Pons (tissue), 1 donor: Measurements from ENCODE around the gene ZIC4.

Source experiments
- DNase-seq: peaks from one replicate; pipeline ENCODE4 v3.0.0-alpha.2; 2016; ENCODE audit warnings: low spot score

ZIC4 gene

DNA sequence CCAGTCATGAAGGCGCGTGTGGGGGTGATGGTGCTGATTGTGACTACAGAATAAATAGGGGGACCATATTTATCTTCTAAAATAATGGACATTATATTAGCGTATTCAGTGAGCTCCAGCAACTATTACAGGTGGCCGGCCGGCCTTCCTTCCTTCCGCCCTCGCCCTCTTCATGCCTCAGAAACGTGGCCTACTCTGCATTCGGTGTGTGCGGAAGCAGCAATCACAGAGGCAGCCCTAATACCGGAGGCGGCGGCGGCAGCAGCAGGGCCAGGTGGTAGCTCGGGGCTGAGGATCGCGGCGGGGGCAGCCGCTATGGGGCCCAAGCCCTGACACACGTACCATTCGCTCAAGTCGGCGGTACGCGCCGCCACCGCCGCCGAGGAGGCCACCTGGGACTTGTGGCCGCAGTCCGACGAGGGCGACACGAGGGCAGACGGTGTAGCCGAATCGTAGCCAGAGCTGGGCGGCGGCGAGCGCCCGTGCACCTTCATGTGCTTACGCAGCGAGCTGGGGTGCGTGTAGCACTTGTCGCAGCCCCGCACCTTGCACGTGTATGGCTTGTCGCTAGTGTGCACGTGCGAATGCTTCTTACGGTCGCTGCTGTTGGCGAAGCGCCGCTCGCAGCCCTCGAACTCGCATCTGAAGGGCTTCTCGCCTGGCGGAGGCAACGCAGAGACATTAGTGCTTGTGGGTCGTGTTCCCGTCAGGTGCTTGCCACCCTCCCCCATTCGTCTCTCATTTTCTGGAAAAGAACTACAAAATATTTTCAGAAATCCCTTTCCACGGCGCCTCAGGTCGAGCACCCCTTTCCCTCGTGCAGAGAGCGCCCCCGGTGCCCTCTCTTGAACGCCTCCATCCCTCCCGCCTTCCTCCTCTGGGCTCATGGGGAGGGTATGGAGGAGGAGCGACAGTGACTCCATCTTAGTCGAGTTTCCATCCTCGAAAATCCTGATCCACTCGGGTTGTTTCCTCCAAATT is 15.5 kb downstream of the ZIC4 start:
- DNase-seq, result no peak

GRCh38 chr3:147389717-147390116 is 16.6 kb downstream of the ZIC4 start:
- no peak for DNase-seq

DNA sequence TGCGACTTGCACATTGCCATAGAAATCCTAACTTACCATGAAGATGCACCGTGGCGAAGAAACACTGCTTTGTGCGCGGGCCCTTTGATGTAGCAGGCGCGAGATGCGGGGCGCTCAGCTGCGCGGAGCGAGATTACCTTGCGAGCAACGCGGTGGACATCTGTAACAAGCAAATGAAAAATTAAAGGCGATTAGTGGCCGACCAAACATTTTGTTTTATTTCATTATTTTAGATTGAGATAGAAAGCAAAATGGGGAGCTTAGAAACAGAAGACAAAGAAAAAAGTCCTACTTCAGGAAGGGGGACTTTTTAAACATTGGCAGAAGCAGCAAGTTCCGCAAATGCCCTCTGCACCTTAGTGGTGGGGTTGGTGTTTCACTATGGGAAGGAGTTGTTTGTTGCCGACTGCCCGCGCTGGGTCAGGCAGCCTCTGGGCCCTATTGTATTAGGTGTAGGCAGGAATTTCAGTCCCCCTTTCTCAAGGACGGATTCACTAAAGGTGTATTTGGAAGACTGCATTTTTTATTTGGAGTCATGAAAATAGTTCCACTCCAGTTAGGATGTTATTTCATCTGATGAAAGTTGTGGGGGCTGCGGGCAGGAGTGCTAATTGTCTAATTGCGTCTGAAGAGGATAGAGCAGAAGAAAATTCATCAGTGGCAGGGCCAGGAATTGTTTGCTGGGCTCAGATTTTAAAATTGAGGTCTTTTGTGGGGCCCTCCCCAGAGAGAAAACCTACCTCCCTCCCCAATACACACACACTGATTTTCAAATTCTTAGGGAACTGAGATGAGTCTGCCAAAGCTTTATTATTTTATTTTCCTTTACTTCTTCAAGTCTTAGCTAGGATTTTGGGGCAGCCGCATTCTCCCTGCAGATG is 17.4 kb downstream of the ZIC4 start:
- no peak for DNase-seq

DNA sequence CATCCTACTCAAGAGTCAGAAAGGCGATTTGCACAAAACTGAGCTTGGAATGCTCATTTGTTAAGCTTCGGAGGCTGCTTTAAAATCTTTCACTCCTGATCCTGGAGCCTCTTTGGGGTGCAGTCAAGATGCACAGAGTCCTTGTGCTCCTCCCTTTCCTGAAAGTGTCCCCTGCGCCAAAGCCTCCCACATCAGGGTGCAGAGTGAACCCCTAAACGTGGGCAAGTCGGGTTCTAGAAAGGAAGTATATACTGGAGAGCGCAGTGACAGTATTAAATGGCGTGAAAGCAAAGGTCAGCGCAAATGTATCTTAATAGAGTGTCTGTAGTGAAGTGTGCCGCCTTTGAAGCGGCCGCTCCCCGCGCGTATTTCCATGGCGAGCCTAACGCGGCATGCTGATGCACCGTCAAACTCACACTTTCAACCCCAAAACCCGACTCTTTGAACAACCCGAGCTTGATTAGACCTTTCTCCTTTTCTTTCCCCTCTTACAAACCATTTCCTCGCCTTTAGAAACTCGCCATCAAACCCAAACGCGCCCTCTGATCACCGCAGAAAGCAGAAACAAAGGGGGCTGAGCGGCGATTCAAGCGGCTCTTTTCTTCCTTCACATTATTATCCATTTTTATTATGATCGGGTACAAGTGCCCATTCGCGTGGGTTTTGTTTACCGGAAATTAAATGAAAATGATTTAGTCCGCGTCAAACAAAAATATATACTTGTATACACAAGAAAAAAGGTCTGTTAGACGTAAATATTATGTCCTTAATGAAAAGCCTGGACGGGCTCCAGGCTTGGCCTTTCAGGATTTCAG is 18.3 kb downstream of the ZIC4 start:
- DNase-seq, result no peak

- no peak for DNase-seq
Measured at GRCh38 chr3:147387291-147387884, 19.0 kb downstream of the ZIC4 start.

- DNase-seq, result no peak
Measured at GRCh38 chr3:147385059-147386012, 21.0 kb downstream of the ZIC4 start.

DNA sequence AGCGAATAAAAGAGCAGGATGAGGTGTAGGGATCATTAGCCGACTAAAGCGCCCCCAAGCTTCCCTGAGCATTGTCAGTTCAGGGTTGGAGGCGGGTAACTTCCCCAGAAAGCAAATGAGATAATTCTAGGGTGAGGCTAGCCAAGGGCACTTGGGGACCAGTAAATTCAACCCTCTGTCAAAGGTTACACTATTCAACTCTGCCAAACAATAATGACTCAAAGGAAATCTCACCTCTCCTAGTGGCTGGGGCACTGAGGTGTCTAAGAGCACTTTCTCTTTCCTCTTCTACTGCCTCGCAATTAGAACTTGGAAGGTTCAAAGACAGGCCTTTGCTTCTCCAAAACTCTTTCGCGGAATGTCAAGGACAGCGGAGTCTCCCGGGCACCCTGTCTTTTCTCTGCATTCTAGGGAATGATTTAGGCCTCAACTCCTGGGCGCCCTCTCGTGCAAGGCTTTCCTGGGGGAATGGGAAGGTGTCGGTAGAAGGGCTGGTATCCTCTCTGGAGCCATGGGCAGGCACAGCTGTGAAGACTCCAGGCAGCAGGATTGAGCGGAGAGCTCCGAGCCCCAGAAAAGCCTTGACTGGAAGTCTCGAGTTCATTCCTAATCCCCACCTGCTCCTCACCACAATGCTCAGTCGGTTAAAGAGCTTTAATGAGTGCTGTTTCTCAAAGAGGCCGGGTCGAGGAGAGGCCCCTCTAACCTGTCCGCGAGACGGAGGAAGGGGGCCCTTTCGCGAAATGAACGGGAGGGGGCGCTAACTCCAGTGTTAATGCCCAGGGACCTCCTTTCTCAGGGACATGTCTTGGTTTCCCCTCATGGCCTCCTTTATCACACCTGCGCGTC is 21.9 kb downstream of the ZIC4 start:
- DNase-seq, result no peak

- no peak for DNase-seq
Measured at GRCh38 chr3:147383617-147384016, 22.7 kb downstream of the ZIC4 start.

DNA sequence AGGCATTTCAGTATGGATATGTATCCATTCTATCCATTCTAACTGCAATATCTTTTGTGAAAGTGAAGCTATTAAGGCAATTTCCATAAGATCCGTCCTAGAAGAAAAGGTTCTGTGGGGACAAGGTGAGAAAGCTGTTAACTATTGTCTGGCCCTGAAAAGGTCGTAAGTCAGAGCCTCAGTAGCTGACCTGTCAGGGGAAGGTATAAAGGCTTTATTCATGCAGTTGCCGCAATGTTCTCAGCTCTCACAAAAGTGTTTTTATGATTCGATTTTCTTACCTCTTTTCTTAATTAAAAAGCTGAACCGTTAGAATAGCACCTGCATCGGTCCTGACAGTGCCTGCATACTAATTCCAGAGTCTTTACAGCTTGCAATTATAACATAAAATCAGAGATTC is 24.7 kb downstream of the ZIC4 start:
- DNase-seq, result no peak

DNA sequence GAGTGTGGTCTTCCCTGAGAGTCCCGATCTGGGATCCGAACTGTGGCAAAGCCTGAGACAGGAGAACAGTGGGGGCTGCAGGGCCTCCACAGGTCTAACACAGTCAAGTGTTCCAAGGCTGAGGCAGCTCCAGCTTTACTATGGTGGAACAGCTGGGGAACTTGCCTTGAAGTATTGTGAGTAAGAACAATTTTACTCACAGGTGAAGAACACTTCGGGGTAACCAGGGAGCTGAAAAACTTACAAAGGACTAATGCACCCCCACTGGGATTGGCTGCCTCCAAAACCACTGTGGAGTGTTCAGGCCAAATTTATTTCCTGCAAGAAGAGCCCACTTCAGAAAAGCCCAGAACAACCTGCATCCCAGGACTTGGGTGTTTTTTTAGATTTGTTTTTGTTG is 25.4 kb downstream of the ZIC4 start:
- DNase-seq, result no peak

DNA sequence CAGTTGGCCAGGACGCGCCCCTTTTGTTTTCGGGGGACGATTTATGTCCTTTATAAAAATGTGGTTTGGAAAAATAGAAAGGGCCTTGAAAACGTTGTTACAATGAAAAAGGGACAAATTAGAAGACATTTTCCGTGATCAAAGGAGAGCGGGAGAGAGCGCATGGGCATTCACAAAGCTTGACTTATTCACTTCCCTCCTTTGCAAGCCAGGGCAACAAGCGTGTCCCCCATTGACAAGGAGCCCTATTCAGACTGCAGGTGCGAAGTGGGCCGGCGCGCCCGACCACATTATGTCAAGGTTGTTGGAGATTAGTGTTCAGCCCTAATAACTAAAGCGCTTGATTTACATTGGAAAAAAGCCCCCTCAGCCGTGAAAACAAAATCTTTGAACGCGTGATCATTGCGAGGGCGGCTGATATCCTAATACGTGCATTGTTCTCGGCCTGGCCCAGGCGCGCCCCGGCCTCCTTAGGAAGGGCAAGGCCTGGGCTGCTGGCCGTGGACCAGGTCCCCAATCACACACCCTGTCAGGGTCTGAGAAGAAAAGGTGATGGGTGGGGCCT is 25.9 kb downstream of the ZIC4 start:
- DNase-seq, result no peak

- no peak for DNase-seq
Measured at GRCh38 chr3:147379651-147380050, 26.7 kb downstream of the ZIC4 start.

- no peak for DNase-seq
Measured at GRCh38 chr3:147377412-147378367, 28.7 kb downstream of the ZIC4 start.

DNA sequence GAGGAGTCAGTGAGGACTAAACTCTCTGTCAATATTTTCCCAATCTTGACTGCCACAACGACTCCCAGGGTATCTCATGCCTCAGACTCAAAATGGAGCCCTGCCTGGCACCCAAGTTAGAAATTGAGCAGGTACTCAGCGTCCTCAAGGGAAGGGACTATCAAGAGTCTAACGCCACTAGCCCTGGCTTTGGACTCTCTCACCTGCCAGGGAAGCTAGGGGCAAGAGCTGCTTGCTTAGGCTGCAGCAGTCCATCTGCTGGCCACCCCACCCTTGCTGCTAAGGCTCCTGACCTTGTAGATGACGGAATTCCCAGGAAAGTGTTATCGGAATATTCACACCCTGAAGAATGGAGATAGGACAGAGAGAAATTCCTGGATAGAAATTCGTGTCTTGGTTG is 33.0 kb downstream of the ZIC4 start:
- DNase-seq, result no peak

DNA sequence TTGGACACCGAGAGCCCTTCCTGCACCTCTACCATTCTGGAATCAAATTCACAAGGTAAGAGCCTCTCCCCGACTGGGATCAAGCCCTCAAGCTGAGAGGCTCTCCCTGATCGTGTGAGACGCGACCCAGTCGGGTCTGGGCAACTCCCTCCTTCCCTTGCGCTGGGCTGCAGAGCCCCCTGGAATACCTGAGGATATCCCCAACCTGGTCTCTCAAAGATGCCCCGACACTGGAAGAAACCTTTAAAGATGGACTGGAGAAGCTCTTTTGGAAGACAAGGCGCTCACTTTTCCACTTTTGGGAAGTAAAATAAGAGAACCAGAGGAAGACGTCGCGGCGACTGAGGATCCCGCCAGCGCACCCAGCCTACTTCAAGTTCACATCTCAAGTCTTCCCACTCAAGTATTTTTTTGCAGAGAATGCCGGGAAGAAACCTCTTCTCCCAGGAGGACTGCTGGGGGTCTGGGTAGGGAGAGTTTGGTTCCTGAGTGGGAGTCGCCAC is 33.8 kb downstream of the ZIC4 start:
- no peak for DNase-seq

GRCh38 chr3:147371771-147372340 is 34.5 kb downstream of the ZIC4 start:
- no peak for DNase-seq

DNA sequence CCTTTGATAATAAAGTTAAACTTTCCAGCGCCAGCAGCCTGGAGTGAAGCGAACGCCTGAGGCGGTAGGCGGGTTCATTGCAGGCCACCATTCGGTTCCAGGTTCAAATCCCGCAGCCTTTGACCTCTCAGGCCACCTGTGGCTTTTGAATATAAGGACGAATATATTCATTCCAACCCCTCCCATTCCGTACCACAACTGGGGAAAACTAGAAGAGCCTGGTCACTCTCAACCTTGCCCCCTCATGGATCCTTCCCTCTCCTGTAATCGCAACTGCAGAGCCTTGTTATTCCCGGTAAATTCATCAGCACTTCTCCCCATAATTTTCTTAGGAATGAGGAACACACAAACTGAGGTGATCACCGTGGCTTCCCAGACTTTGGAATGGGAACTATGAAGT is 35.2 kb downstream of the ZIC4 start:
- no peak for DNase-seq
